Hepatocyte (in vitro differentiated cells): ENCODE data around the gene DAGLB.

Experiments used
- CTCF ChIP-seq: fragments of 200-600 bp; sonication (generic); IDR thresholded peaks from 2 replicates; pipeline ENCODE4 v1.5.1; 2016; ENCODE audit warnings: antibody characterized with exemption, mild to moderate bottlenecking; ENCODE audit not compliant: poor library complexity
- EZH2phosphoT487 ChIP-seq: fragments of 200-600 bp; sonication (generic); IDR thresholded peaks from one replicate; pipeline ENCODE4 v1.6.1; 2018; ENCODE audit warnings: antibody characterized with exemption, mild to moderate bottlenecking, low read depth, moderate library complexity; ENCODE audit not compliant: unreplicated experiment, severe bottlenecking

DNA sequence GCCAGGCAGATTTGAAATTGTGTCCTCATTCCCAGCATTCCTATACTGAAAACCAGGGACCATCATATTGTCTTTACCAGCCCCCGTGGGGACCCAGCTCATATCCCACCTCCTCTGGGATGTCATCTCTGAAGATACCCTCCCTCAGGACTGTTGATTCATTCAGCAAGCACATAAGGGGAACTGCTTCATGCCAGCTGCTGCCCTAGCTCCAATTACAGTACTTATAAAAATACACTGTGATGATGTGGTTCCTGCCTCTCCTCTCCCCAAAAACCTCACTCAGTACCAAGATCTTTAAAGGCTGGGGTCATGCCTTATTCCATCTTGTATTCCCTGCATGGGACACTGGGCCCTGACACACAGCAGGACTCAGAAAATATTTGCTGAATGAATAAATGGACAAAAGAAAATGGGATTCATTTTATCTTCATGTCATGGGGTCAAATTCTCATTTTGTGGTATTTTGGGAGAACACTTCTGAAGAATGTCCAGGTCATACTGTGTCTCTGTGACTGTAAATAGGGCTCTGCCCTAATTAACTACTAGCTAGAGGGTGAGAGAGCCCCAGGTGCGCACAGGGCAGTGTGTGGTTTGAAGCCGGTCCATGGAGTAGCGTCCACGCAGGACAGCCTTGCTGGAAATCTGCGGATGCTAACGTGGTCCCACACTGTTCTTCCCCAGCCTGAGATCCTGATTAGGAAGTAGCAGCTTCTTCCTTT, 29.0 kb upstream of the DAGLB start:
- TF ChIP-seq CTCF, result no peak
- TF ChIP-seq EZH2phosphoT487, result no peak
